ENCODE results near the gene JAZF1. TPM values are rescaled to one million over a fixed set of nuclear protein-coding genes. Genes with fewer than 3 reads are reported as not detected.

The JAZF1 gene
- total and polyA plus RNA-seq, 2 of the 8 experiments (the other 6 are each of a cell fraction or from before 2014, with no cell fraction given): 2.6 to 21.8 TPM

DNA sequence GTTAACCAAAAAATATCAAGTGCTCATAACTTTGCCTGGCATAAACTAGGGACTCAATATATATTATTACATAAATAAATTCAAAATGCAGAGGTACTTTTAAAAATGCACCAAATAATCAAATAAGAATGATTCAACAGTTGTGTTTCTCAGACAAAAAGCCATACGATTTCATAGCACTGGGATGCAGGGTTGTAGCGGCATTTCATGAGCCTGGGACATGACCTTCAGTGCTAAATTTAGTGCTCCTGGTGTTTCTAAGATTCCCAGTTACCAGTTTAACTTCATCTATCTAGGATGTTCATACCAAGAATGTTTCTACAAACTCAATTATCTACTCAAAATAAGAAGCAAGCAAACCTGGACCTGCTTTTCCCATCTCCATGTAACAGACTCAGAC lies 4.0 kb downstream of the JAZF1 start (continued):
- no peak for TF ChIP-seq KDM5A (IDR thresholded peaks at IDR 0.05; ENCODE audit: low read length)
- no peak for TF ChIP-seq RBBP5 (IDR thresholded peaks at IDR 0.05; ENCODE audit: borderline replicate concordance, low read depth, low read length)
- TF ChIP-seq BACH1 (IDR thresholded peaks at IDR 0.05; ENCODE audit: low read length): no peak

Measured in H1 (cell line).